Activated CD4-positive, alpha-beta T cell treated with anti-CD3 and anti-CD28 coated beads, Interleukin-2, amount 50 U/mL, for 1 hour (primary cell): Measurements from ENCODE around the gene ZC3HAV1L.
"Not testable (repeated sequence)": the region's sequence is repeated elsewhere in the genome, so short reads cannot be mapped to it uniquely, and the experiment has no call there.

Source experiments
- DNase-seq: peaks from one replicate; pipeline ENCODE4 v3.0.0-alpha.2; 2020

The ZC3HAV1L gene, protein sequence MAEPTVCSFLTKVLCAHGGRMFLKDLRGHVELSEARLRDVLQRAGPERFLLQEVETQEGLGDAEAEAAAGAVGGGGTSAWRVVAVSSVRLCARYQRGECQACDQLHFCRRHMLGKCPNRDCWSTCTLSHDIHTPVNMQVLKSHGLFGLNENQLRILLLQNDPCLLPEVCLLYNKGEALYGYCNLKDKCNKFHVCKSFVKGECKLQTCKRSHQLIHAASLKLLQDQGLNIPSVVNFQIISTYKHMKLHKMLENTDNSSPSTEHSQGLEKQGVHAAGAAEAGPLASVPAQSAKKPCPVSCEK

DNA sequence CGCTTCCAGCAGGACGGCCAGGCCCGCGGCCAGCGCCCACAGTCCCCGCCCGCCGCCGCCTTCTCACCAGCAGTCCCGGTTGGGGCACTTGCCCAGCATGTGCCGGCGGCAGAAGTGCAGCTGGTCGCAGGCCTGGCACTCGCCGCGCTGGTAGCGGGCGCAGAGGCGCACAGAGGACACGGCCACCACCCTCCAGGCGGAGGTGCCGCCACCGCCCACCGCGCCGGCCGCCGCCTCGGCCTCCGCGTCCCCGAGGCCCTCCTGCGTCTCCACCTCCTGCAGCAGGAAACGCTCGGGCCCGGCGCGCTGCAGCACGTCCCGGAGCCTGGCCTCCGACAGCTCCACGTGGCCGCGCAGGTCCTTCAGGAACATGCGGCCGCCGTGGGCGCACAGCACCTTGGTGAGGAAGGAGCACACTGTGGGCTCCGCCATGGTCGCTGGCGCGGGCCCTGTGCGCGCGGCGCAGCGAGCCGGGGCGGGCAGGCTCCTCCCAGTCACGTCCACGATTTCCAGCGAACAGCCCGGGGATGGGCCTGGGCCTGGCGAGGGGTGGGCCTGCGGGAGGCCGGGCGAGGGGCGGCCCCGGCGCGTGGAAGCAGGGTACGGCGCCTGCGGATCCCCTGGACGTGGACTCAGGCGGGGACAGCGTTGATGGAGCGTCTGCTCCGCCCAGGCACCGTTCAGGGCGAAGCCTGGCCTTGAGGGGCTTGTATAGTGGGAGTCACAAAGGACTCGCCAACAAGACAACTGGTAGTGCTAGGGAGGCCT is at the start of gene ZC3HAV1L:
Gene ZC3HAV1L, minus strand, starts transcription at position 457 of the 768 bp plus-strand sequence. Its CDS starts 25 bp downstream, at position 432.
- peak; percentile 22 for DNase-seq

DNA sequence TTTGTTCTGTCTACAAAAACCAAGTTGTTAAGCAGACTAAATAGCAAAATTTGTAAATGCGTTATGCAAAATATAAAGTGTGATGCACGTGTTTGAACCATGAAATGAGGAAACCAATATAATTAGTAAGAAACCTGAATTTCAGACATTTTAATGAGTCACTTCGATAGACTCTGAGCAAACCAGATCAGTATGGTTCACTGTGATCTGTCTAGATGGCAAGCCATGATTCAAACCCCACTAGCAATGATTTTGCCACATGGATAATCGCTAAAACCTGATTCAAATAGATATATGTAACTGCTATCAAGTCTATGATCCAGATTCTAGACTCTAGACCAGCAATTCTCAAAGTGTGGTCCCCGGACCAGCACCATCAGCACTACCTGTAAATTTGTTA is 48.9 kb upstream of the ZC3HAV1L start:
- no peak for DNase-seq

DNA sequence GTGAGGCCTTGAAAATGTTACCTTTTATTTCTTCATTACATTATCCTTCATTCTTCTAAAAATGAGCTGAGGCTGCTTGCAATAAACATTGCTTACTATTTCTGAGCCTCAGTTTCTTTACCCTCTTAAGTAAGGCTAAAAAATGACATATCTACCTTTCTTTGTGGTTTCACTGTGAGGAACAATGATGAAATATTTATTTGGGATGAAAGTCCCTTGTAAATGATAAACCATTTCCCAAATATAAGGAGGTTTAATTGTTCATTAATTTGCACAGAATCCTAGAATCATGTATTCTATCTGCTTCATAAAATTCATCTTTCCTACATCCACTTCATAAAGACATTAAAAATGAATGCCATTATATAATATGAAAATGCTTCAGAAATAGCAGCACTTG is 45.7 kb upstream of the ZC3HAV1L start:
- no peak for DNase-seq

DNA sequence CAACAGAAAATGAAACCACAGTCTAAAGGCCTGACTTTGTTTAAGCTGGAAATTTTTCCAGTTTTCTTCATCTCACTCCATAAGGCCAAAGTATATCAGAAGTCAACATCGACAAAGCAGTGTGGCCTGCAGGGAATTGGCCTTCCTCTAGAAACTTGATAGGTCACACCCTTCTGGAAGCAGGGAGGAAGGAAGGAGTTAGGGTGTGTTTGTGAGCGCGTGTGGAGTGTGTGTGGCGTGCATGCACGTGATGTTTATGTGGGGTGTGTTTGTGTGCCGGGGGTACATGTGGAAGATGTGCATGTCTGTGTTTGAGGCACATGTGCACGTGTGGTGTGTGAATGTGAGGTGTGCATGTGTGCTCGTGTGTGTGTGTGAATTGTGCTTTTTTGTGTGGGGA is 45.1 kb upstream of the ZC3HAV1L start:
- no peak for DNase-seq

DNA sequence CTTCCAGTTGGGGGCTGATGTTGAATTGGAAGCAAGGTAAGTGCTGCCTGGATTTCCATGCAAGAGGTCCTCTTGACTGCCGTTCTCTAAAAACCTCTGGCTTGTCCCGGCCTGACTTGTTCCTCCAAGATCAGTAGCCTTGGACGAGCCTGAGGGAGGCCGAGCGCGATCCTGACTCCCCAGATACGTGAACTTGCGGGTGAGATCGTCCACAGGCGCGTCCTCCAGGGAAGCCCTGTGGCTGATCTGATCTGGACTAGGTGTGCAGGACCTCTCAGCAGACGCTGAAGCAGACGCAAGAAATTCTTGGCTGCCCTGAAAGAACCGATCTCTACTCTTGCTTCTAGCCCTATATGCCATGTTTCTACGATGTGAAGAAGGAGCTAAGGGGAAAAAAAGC is 44.0 kb upstream of the ZC3HAV1L start:
- no peak for DNase-seq

DNA sequence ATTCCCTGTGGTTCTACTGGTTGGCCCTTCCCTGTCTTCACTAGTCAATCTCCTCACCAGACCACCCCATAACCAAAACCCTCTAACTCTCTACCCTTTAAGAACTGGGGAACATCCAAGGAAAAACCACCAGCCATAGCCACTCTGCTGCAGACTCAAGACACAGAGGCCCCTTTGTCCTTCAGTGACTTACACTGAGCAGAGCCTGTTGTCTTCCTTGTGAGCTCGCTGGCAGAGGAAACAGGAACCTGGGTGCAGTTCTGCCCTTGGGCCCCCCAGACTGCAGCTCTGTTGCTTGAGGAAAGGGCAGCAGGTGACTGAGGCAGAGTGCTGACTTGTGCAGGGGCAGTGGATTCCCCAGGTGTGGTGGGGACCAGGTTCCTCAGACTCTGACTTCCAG is 43.1 kb upstream of the ZC3HAV1L start:
- no peak for DNase-seq

DNA sequence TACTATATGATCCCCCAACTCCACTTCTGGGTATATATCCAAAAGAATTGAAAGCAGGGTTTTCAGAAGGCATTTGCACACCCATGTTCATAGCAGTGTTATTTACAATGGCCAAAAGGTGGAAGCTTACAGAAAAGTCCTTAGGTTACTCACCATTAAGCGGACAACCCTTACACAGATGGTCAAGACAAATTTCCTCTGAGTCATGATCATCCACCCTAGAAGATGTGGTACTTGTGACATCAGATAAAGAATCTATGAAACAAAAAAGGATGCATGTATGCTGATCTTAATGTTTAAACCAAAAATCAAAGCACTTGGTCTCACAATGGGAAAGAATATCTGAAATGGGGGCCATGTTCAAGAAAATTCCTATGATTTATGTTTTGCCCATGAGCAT is 42.6 kb upstream of the ZC3HAV1L start:
- DNase-seq: no peak

DNA sequence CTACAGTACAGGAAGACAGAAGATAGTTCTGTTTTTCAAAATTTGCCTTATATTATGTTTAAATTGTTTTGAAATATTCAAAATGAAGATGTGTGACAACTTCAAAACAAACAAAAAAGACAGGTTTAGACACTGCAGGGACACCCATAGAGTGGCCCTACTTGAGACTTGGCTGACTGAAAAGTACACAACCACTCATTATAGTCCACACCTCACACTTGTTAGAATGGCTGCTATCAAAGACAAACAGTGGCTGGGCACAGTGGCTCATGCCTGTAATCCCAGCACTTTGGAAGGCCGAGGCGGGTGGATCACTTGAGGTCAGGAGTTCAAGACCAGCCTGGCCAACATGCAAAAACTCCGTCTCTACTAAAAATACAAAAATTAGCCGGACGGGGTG is 41.9 kb upstream of the ZC3HAV1L start:
- DNase-seq: not testable (repeated sequence)

DNA sequence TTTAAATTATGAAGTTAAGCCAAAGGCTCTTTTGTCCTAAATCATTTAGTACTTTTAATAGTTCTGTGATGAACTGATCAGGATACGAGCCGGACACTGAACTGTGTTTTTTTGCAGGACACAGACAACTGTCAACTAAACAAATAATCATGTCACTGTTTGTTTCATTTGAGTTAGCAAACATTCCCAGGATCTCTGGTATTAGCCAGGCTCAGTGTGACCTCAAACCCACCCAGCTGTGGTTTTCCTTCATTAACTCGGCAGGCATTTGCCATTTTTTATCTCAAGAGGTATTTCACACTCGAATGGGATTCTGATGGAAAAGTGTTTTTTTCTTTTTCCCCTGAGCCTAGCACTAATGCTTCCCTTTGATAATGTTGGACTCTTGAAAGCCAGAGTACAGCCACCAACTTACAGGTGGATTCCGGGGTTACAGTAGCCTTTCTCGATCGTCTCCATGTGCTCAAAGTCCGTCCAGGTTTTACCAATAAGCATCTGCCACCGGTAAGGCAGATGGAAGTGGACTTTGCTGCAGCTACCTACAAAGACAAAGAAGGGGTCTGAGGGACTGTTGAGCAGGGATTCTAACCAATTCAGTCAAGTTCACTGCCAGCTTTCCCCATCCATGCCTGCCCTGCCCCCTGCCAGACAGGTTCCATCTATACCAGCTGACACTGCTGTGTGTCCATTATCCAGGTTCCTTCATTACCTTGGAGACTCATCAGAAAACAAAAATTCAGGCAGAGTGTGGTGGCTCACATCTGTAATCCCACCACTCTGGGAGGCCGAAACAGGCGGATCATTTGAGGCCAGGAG is 40.2 kb upstream of the ZC3HAV1L start:
- DNase-seq: no peak

DNA sequence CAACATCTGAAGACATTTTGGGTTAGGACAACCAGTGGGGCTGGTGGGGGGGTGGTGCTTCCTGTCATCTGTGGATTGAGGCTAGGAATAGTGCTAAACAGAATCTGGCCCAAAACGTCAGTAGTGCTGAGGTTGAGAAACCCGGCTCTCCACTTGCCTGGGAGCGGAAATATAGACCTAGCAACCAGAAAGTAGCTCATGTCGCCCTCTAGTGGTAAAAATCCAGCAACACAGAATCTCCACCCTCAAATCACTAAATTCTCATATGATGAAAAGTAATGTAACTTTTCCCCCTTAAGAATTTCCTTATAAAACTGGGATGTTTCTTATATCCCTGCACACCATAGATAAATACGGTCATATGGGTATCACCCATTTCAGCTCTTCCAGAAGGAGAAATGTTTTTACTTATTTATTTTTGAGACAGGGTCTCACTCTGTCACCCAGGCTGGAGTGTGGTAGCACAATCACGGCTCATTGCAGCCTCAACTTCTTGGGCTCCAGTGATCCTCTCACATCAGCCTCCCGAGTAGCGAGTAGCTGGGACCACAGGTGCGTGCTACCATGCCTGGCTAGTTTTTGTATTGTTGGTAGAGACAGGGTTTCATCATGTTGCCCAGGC is 39.3 kb upstream of the ZC3HAV1L start:
- DNase-seq: peak; percentile 53

DNA sequence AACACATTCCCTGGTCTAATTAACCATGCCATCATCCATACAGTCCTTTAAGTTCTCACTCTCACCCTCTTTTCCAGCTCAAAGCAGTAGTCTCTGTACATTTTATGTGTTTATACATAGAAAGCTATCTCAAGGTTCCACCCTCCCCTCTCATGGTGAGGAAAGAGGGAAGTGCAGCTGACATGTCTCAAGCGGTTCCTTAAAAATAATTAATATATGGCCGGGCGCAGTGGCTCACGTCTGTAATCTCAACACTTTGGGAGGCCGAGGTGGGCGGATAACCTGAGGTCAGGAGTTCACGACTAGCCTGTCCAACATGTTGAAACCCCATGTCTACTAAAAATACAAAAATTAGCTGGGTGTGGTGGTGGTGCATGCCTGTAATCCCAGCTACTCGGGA is 37.0 kb upstream of the ZC3HAV1L start:
- DNase-seq: no peak

DNA sequence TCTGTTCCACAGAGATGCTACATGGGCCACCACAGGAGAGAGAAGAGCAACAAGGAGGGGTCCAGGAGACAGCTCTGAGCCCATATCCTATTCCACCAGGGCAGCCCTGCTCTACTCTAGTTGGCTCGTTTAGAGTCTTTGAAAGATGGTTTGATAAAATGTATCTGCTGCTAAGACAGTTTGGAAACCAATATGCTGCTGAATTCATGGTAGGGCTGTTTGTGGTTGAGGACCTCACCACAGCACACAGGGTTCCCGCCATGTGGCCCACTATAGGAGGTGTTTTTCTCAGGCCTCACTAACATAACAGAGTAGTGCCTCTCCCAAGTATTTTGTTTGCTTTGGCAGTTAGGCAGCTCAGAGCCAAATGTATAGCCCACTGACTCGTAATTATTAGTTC is 35.8 kb upstream of the ZC3HAV1L start:
- no peak for DNase-seq

DNA sequence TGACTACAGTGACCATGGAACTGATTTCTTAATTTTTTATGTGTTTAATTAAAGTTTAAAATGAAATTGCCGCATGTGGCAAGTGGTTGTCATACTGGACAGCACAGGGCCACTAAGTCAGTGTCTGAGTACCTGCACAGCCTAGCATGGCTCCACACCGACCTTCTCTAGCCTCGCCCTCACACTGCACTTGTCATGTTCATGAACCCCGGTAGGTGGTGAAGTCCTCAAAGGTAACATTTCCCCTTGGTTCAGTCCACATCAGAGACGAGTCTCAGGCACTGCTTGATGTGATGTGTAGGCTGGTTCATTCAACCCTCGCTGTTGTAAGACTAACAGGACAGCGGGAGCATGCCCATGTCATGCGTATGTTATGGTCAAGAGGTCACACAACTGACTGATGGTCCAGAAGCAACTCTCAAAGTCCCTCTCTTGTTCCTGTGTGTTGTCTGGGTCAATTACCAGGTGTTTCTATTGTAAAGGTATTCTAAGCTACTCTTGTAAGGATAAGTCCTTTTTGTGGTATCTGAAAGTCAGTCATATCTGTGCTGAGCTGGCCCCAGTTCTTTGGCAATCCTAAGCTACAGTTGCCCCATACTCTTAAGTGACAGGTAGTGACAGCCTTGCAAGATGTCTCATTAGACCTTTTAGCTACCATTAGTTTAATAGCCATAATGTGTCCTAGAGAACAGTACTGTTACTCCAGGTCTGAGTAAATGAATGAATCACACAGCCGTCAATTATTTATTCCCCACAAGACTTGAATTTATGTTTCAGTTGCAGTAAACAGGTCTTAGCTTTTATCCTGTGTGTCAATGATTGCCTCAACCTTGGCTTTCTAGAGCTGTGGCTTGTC is 32.9 kb upstream of the ZC3HAV1L start:
- DNase-seq: no peak

DNA sequence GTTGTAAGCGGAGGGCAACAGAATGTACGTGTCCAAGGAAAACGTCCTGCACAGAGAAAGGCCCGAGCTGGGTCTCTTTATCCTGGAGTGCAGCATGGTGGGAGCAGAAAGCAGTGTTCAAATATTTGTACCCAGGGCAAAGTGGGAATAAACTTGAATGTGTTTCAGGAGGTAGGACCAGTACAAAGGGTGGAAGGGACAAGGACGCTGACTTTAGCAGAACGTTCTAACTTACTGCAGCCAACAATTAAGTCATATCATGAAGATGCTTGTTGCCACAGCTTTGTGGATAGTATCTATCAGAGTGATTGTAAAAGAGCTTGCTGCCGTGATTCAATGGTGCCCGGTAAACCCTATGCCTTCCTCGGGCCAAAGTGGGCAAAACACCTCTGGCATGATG is 30.5 kb upstream of the ZC3HAV1L start:
- DNase-seq: no peak

DNA sequence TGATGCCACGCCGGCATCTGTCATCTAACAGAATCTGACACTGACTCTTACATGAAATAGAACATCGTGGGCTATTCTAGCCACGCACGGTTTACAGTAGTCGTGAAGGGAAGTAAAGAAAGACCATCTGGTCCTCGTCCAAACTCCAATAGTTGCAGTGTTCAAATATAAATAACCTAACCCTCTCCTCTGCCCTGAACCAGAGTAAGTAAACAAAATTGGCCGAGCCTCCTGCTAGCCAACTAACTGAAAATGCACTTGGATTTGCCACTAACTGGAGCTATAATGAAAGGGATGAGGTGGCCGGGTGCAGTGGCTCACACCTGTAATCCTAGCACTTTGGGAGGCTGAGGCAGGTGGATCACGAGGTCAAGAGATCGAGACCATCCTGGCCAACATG is 29.5 kb upstream of the ZC3HAV1L start:
- DNase-seq: no peak

DNA sequence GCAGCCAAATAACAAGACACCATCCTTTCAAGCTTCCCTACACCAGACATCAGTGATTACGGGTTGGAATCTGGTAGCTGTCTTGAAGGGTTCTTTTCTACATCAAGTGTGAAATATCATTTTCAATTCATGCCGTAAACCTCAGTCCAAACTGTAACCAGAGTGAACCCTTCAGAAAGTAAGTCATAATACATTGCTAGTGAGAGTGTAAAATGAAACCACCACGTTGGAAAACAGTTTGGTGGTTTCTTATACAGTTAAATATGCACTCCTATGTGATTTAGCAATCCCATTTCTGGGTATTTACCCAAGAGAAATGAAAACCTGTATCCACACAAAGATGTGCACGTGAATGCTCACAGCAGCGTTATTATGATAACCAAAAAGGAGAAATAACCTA is 25.6 kb upstream of the ZC3HAV1L start:
- DNase-seq: no peak

DNA sequence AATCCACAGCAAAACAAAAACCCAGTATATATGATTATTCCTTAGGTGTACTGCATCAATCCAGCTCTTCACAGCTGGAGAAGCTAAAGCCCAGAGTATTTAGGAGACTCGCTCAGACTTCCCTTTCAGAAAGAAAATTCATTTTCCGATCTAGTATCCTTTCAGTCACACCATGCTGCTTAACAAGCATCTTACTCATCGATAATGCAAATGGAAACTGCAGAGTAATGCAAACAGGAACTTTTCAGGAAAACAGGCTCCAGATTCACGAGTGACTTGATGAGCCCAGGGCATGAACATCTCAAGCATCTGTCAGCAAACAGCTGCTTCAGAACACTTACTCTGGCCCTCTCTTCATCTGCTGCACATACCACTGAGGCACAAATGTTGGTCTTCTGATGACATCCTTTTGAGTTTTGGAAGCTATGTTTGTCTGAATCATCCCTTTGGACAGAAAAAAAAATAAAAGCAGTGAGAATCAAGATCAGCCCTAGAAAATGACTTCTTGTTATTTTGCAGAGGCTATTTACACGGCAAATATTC is 24.9 kb upstream of the ZC3HAV1L start:
- no peak for DNase-seq

DNA sequence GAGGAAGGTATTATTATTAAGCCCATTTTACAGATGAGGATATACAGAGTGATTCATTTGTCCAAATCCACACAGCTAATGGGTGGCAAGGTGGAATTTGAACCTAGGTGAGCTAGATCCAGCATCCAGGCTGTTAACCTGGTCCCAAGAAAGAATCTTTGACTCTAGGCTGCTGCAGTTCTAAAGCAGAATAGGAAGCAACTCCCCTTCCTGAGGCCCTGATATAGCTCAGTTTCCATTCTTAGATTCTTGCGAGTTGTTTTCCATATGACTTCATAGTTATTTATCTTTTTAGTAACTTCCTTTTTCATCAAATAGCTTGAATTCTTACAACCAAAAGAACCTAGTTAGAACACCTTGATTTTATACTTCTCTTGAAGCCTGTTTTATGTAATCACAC is 24.1 kb upstream of the ZC3HAV1L start:
- DNase-seq: no peak

DNA sequence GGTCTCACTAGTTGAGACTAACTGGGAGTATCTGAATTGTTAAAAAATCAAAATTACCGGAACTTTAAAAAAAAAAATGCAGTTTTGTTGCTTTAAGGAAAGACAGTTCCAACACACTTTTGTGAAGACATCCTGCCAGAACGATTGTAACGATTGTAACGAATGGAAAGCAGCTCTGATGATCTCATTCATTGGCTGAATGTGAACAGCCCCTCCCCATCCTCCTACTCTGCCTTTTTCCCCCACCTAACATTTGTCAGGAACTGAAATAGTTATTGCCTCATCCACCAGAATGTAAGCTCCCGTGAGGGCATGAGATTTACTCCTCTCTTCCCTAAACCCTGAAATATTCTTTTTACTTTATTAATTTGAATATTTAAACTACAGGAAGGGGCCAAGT is 23.1 kb upstream of the ZC3HAV1L start:
- no peak for DNase-seq

DNA sequence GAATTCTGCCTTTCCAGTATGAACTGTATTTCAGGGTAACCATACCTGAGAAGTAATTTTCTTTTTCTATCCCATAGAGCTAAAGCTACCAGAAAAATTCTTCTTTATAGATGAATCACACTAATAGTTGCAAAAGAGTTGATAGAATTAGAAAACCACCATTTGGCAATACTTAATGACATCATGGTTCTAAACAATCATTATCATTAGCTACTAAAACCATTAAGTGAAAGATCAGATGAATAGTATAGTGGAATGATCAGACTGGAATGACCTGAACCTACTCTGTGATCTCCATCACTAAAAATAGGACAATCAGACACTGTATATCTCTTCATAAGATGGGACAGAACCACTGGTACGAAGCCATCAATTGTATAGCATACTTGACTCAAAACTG is 19.8 kb upstream of the ZC3HAV1L start:
- no peak for DNase-seq

DNA sequence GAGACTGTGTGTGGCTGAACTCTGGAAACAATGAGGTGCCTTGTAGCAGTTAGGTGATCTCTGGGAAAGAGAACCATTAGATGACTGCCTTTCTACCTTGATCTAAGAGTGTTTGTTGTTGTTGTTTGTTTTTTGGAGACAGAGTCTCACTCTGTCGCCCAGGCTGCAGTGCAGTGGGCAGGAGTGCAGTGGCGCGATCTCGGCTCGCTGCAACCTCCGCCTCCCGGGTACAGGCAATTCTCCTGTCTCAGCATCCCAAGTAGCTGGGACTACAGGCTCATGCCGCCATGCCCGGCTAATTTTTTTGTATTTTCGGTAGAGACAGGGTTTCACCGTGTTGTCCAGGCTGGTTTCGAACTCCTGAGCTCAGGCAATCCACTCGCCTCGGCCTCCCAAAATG is 18.8 kb upstream of the ZC3HAV1L start:
- not testable (repeated sequence) for DNase-seq

DNA sequence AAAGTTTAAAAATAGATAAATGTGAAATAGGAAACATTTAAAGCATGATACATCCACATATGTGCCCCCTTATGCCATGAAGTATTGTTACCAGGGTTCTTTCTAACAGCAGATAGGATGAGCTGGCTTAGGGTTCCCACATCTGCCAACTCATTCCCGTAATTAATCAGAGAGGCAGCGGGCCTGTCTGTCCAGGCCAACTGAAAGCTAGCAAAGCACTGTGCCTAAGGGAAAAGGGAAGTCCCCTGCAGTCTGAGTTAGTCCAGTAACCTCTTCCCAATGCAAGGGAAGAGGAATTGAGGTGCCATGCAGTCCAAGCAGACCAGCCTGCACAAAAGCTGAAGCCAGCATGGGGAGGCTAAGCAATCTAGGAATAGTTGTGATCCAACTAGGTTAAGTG is 18.3 kb upstream of the ZC3HAV1L start:
- DNase-seq: no peak
